ENCODE data around the gene OFD1. TPM values are rescaled to one million over a fixed set of nuclear protein-coding genes. Genes with fewer than 3 reads are reported as not detected.
A peak's percentile ranks its signal among the peaks of the same experiment; 100 is the strongest.

The OFD1 gene
- total RNA-seq, 1 donor from 2014 or later = 10.6 TPM

- TF ChIP-seq CTCF (IDR thresholded peaks at IDR 0.05; ENCODE audit: borderline replicate concordance) = no peak
- intact Hi-C loops (cut with micrococcal nuclease) = loop anchor here (10.0 kb wide), 1 partner anchor 94 kb away; the partner anchor contains the start of gene TCEANC
- Histone ChIP-seq H3K27me3 (ENCODE audit: low read depth) (no peaks in the 10 kb centered on the region), H3K4me1 (no peaks in the 10 kb centered on the region), H3K4me3 (no peak overlapping the region), H3K9me3 (replicated peaks) (no peaks in the 10 kb centered on the region), H3K36me3 (peaks cover 6% of the 10 kb centered on the region), H3K27ac (replicated peaks) (no peak overlapping the region)
- no peak for DNase-seq
Observed at GRCh38 chrX:13748486-13748885, 13.9 kb downstream of the OFD1 start.

GRCh38 chrX:13750204-13750603 lies 15.7 kb downstream of the OFD1 start:
- peaks cover 6% of the 10 kb centered on the region for H3K36me3 ChIP-seq
- H3K27me3 ChIP-seq (ENCODE audit: low read depth) = no peaks in the 10 kb centered on the region
- H3K4me1 ChIP-seq = no peaks in the 10 kb centered on the region
- no peak overlapping the region for H3K27ac ChIP-seq (replicated peaks)
- no peak for DNase-seq
- peak; percentile 62 for TF ChIP-seq CTCF (IDR thresholded peaks at IDR 0.05; ENCODE audit: borderline replicate concordance)
- intact Hi-C loops (cut with micrococcal nuclease) = loop anchor here (5.0 kb wide), 1 partner anchor 282 kb away; no protein-coding TSS in a partner anchor
- no peak overlapping the region for H3K4me3 ChIP-seq
- no peaks in the 10 kb centered on the region for H3K9me3 ChIP-seq (replicated peaks)

GRCh38 chrX:13750812-13751211 lies 16.3 kb downstream of the OFD1 start:
- H3K36me3 ChIP-seq = peaks cover 6% of the 10 kb centered on the region
- TF ChIP-seq CTCF (IDR thresholded peaks at IDR 0.05; ENCODE audit: borderline replicate concordance) = no peak

GRCh38 chrX:13752141-13752540 lies 17.6 kb downstream of the OFD1 start:
- DNase-seq = no peak
- no peak for TF ChIP-seq CTCF (IDR thresholded peaks at IDR 0.05; ENCODE audit: borderline replicate concordance)
- intact Hi-C loops (cut with micrococcal nuclease) = loop anchor here (5.0 kb wide), 1 partner anchor 280 kb away; no protein-coding TSS in a partner anchor
- Histone ChIP-seq H3K27ac (replicated peaks) (no peak overlapping the region), H3K9me3 (replicated peaks) (no peaks in the 10 kb centered on the region), H3K4me1 (no peaks in the 10 kb centered on the region), H3K27me3 (ENCODE audit: low read depth) (no peaks in the 10 kb centered on the region), H3K36me3 (peaks cover 13% of the 10 kb centered on the region), H3K4me3 (no peak overlapping the region)

More at GRCh38 chrX:13750812-13751211, 16.3 kb downstream of the OFD1 start:
- no peaks in the 10 kb centered on the region for H3K27me3 ChIP-seq (ENCODE audit: low read depth)
- H3K9me3 ChIP-seq (replicated peaks) = no peaks in the 10 kb centered on the region
- no peak overlapping the region for H3K4me3 ChIP-seq
- H3K4me1 ChIP-seq = no peaks in the 10 kb centered on the region
- DNase-seq = no peak
- H3K27ac ChIP-seq (replicated peaks) = no peak overlapping the region
- intact Hi-C loops (cut with micrococcal nuclease) = loop anchor here (5.0 kb wide), 1 partner anchor 281 kb away; no protein-coding TSS in a partner anchor

GRCh38 chrX:13752646-13753045 lies 18.1 kb downstream of the OFD1 start:
- Histone ChIP-seq H3K4me3 (no peak overlapping the region), H3K4me1 (no peaks in the 10 kb centered on the region), H3K9me3 (replicated peaks) (no peaks in the 10 kb centered on the region), H3K36me3 (peaks cover 18% of the 10 kb centered on the region), H3K27me3 (ENCODE audit: low read depth) (no peaks in the 10 kb centered on the region), H3K27ac (replicated peaks) (no peak overlapping the region)
- no peak for DNase-seq
- TF ChIP-seq CTCF (IDR thresholded peaks at IDR 0.05; ENCODE audit: borderline replicate concordance) = no peak
- intact Hi-C loops (cut with micrococcal nuclease) = loop anchor here (5.0 kb wide), 1 partner anchor 280 kb away; no protein-coding TSS in a partner anchor
